GM11168 (cell line): ENCODE results near the gene SLX4IP.

Source experiments
- in situ Hi-C: fragments of 300-500 bp; cut with MboI; formaldehyde crosslinking; loops from one replicate; pipeline ENCODE4 v1.12.0; 2022; ENCODE audit warnings: low sequenced_read_pairs; ENCODE audit not compliant: unreplicated experiment

The SLX4IP gene

GRCh38 chr20:10427060-10427692 is 7.9 kb upstream of the SLX4IP start:
- in situ Hi-C loops, result loop anchor here (25.0 kb wide), 1 partner anchor 815 kb away; no protein-coding TSS in a partner anchor

- in situ Hi-C loops, result loop anchor here (25.0 kb wide), 1 partner anchor 816 kb away; no protein-coding TSS in a partner anchor
Observed at GRCh38 chr20:10428008-10428407, 7.1 kb upstream of the SLX4IP start.

- in situ Hi-C loops, result loop anchor here (25.0 kb wide), 1 partner anchor 817 kb away; no protein-coding TSS in a partner anchor
Observed at GRCh38 chr20:10429443-10429981, 5.6 kb upstream of the SLX4IP start.

GRCh38 chr20:10430000-10430466 is 5.1 kb upstream of the SLX4IP start:
- in situ Hi-C loops, result loop anchor here (10.0 to 25.0 kb wide), 2 partner anchors 245 to 818 kb away; partner anchors contain the start of gene JAG1

GRCh38 chr20:10430704-10431103 is 4.4 kb upstream of the SLX4IP start:
- in situ Hi-C loops, result loop anchor here (10.0 to 25.0 kb wide), 2 partner anchors 244 to 818 kb away; partner anchors contain the start of gene JAG1

GRCh38 chr20:10432079-10432478 is 3.0 kb upstream of the SLX4IP start:
- in situ Hi-C loops, result loop anchor here (10.0 to 25.0 kb wide), 2 partner anchors 243 to 820 kb away; partner anchors contain the start of gene JAG1

DNA sequence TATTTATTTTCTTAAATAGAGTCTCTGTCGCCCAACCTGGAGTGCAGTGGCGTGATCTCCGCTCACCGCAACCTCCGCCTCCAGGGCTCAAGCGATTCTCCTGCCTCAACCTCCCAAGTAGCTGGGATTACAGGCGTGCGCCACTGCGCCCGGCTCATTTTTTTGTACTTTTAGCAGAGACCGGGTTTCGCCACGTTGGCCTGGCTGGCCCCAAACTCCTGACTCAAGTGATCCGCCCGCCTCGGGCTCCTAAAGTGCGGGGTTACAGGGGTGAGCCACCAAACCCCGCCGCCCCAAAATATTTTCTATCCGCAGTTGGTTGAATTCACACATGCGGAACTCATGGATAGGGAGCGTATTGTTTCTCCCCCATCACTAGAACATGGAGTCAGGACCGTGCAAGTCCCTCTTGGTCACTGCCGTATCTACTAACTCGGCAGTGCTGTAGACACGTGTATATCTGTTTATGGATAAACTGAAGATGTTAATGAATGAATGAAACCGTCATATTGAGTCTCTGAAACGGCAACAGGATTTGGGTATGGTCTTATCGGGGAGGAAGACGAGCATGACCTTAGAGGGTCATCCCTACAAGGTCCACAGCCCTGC is 2.0 kb upstream of the SLX4IP start:
- in situ Hi-C loops, result loop anchor here (10.0 to 25.0 kb wide), 2 partner anchors 242 to 821 kb away; partner anchors contain the start of gene JAG1

DNA sequence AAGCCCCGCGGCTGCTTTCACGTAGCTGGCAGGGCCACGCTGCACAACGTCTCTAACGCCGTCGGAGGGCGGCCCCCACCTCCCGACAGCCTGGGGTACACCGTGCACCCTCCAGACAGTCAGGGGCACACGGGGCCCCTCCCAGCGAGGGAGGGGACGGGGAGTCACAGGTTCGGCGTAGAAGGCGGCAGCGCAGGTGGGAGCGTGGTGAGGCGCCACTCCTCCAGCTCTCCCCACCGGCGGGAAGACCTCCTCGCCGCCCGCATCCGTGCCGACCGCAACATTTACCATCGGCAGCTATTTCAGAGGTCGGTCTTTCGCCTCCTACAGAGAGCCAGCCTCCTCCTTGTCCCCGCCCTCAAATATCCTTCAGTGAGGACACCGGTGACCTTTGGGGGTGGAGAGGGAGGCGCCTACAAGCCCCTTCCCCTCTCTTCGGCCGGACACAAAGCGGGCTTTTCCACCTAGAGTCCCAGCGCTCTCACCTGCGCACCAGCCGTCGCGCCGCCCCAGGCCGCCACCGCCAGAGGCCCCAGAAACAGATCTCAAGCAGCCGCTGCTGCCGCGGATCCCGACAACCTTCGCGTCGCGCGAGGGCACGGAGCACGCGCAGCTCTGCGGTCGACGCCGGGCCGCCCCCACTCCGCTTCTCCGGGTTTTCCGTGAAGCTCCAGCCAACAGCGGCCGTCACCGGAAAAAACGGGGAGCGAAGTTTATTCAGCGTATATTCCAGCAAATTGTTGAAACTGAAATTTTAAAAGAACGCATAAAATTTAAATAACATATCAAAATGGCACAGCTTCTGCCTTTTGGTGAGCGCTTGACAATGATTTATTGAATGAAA is 1.3 kb upstream of the SLX4IP start, which contains the start of gene MKKS:
TSS of gene MKKS (minus strand) at position 600 of the 844 bp plus-strand sequence. CDS start 20,708 bp downstream, outside the sequence.
- in situ Hi-C loops, result loop anchor here (10.0 to 25.0 kb wide), 2 partner anchors 241 to 822 kb away; partner anchors contain the start of gene JAG1

DNA sequence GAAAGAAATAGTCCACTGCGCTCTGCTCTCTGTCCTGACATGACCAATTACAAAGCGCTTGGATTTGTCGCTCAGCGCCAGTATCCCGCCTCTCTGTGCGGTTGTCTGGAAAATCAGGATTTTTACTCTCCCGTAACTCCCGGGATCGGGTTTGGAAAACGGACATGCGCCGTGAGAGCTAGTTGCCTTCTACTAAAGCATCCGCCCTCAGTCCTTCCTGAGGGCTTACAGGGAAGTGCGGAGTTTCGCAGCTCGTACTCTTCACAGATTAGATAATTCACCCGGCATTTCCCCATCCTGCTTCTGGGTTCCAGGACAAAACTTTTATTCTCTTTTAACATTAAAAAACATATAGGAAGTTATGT is 656 bp upstream of the SLX4IP start:
- in situ Hi-C loops, result loop anchor here (10.0 to 25.0 kb wide), 2 partner anchors 240 to 822 kb away; partner anchors contain the start of gene JAG1

DNA sequence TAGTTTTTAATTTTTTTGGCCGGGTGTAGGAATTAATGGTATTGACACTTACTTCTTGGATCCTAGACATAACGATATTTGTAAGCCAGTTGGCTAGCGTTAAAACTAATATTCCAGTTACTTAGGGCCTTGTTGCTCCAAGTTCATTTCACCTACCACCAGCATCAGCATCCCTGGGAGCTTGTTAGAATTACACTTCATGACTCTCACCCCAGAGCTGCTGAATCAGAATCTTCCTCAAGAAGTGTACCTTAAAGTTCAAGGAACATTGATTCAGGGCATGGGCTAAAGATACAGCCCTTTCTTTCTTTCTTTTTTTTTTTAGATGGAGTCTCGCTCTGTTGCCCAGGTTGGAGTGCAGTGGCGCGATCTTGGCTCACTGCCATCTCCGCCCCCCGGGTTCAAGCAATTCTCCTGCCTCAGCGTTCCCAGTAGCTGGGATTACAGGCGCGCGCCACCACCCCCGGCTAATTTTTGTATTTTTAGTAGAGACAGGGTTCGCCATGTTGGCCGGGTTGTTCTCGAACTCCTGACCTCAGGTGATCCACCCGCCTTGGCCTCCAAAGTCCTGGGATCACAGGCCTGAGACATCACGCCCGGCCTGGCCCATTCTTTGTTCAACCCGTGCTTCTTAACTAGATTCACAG is 1.1 kb downstream of the SLX4IP start:
- in situ Hi-C loops, result loop anchor here (10.0 to 25.0 kb wide), 2 partner anchors 239 to 824 kb away; partner anchors contain the start of gene JAG1

DNA sequence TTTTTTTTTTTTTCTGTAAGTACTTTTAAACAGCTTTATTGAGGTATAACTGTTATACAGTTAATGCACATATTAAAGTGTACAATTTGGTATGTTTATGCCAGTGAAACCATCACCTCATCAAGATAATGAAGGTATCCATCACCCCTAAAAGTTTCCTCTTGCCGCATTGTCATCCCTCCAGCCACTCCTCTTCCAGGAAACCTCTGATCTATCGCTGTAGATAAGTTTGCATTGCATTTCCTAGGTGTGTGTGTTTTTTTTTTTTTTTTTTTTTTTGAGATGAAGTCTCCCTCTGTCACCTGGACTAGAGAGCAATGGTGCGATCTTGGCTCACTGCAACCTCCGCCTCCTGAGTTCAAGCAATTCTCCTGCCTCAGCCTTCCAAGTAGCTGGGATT is 3.1 kb downstream of the SLX4IP start:
- in situ Hi-C loops, result loop anchor here (10.0 to 25.0 kb wide), 2 partner anchors 237 to 826 kb away; partner anchors contain the start of gene JAG1

GRCh38 chr20:10443936-10444335 is 8.8 kb downstream of the SLX4IP start:
- in situ Hi-C loops, result loop anchor here (25.0 kb wide), 1 partner anchor 832 kb away; no protein-coding TSS in a partner anchor

DNA sequence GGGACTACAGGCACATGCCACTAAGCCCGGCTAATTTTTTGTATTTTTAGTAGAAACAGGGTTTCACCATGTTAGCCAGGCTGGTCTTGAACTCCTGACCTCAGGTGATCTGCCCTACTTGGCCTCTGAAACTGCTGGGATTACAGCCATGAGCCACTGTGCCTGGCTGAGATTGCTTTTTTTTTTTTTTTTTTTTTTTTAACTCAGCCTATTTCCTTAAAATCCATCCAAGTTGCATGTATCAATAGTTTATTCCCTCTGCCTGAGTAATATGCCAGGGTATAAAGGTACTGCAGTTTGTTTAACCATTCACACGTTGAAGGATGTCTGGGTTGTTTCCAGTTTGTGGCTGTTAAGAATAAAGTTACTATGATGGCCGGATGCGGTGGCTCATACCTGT is 10.7 kb downstream of the SLX4IP start:
- in situ Hi-C loops, result loop anchor here (25.0 kb wide), 1 partner anchor 833 kb away; no protein-coding TSS in a partner anchor

DNA sequence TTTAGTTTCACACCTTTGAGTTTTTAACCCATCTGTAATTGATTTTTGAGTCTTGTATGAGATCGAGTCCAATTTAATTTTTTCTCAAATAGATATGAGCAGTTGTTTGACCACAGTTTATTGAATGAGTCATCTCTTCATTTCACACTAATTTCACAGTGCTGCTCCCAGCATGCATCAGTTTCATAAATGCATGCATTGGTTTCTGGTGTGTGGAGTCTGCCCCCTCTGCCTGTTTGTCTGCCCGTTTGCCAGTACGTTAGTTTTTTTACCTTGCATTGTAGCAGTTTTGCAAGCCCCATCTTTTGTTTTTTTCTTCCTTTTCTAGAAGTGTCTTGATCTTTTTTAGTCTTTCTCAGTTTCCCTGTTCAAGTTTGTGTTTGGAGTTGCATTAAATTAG is 11.9 kb downstream of the SLX4IP start:
- in situ Hi-C loops, result loop anchor here (25.0 kb wide), 1 partner anchor 835 kb away; no protein-coding TSS in a partner anchor

DNA sequence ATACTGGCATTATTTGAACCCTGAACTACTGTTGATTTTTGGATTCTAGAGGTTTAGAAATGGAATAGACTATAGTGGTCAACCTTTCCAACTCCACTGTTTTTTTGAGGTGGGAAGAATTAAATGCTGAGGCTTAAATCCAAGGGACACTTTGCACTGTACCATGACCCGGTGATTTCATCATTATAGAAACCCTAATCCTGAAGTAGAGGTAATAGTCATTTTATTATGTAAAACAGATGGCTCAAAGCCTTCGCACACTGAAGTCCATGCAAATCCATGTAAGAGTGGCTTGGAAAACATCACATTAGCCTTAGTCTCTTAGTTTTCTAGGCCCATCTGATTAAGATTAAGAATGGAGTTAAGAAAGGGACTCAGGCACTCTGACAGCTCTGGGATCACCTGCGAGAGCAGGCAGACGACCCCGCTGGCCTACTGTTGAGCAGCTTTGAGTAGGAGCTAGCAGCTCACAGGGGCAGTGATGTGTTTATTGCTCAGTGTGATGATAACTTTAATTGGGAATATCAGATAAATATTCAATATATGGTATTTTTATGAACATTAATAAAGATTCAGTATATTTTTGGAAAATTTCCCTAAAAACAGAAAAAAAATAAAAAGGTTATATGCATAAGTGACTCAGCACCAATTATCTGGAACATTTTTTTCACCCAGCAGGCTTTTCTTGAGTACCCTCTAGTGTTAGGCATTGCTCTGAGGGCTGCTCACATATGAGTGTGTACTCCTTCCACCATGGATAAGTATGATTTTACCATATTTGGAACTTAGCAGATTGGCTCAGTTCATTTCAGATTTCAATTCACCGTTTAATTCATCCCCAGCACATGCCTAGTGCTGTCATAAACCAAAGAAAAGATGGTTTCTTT is 13.4 kb downstream of the SLX4IP start:
- in situ Hi-C loops, result loop anchor here (25.0 kb wide), 1 partner anchor 836 kb away; no protein-coding TSS in a partner anchor

- in situ Hi-C loops, result loop anchor here (25.0 kb wide), 1 partner anchor 837 kb away; no protein-coding TSS in a partner anchor
Observed at GRCh38 chr20:10449270-10449669, 14.2 kb downstream of the SLX4IP start.

- in situ Hi-C loops, result no loop called here
Observed at GRCh38 chr20:10453241-10453640, 18.1 kb downstream of the SLX4IP start.
